Neural progenitor cell (in vitro differentiated cells): ENCODE measurements around the gene TPI1. TPM values are rescaled to one million over a fixed set of nuclear protein-coding genes. Genes with fewer than 3 reads are reported as not detected.
A peak's percentile ranks its signal among the peaks of the same experiment; 100 is the strongest.

Source experiments
- DNase-seq: peaks from one replicate; pipeline ENCODE4 v3.0.0-alpha.2; 2016; ENCODE audit warnings: low spot score
- H2AFZ ChIP-seq: fragments of 200-600 bp; sonication (generic); replicated peaks from 2 replicates; pipeline ENCODE4 v1.6.1; 2016; ENCODE audit warnings: antibody characterized with exemption
- H3F3A ChIP-seq: fragments of 200-600 bp; sonication (generic); 2 replicates; pipeline ENCODE4 v1.6.1; 2016; ENCODE audit warnings: antibody characterized with exemption, low read depth
- H3K27ac ChIP-seq: fragments of 200-600 bp; sonication (generic); 2 replicates; pipeline ENCODE4 v1.5.1; 2016; ENCODE audit warnings: mild to moderate bottlenecking
- H3K27me3 ChIP-seq: fragments of 200-600 bp; sonication (generic); 2 replicates; pipeline ENCODE4 v1.6.1; 2016; ENCODE audit warnings: mild to moderate bottlenecking, moderate library complexity
- H3K36me3 ChIP-seq: fragments of 200-600 bp; sonication (generic); 2 replicates; pipeline ENCODE4 v1.5.1; 2016
- H3K4me1 ChIP-seq: fragments of 200-600 bp; sonication (generic); 2 replicates; pipeline ENCODE4 v1.6.1; 2016; ENCODE audit warnings: mixed run types
- H3K4me2 ChIP-seq: fragments of 200-600 bp; sonication (generic); 2 replicates; pipeline ENCODE4 v1.6.1; 2016
- H3K4me3 ChIP-seq: fragments of 200-600 bp; sonication (generic); 2 replicates; pipeline ENCODE4 v1.5.1; 2016
- H3K79me2 ChIP-seq: fragments of 200-600 bp; sonication (generic); 2 replicates; pipeline ENCODE4 v1.6.1; 2016; ENCODE audit warnings: low read depth
- H3K9ac ChIP-seq: fragments of 200-600 bp; sonication (generic); 2 replicates; pipeline ENCODE4 v1.6.1; 2016
- H3K9me3 ChIP-seq: fragments of 200-600 bp; sonication (generic); 2 replicates; pipeline ENCODE4 v1.5.1; 2016; ENCODE audit warnings: low read depth
- H4K20me1 ChIP-seq: fragments of 200-600 bp; sonication (generic); 2 replicates; pipeline ENCODE4 v1.6.1; 2016; ENCODE audit warnings: low read depth
- H3K27ac Mint-ChIP-seq: 3 replicates; pipeline ENCODE4 v1.8.0; 2021; ENCODE audit warnings: mixed read lengths
- H3K27me3 Mint-ChIP-seq: 2 replicates; pipeline ENCODE4 v1.8.0; 2022; ENCODE audit warnings: low read depth, mild to moderate bottlenecking, inconsistent platforms, moderate library complexity, mixed read lengths; ENCODE audit not compliant: insufficient read depth
- H3K36me3 Mint-ChIP-seq: 3 replicates; pipeline ENCODE4 v1.8.0; 2021; ENCODE audit warnings: mixed read lengths
- H3K4me1 Mint-ChIP-seq: 3 replicates; pipeline ENCODE4 v1.8.0; 2021; ENCODE audit warnings: mixed read lengths
- H3K4me3 Mint-ChIP-seq: 3 replicates; pipeline ENCODE4 v1.8.0; 2021; ENCODE audit warnings: mild to moderate bottlenecking, moderate library complexity, mixed read lengths
- H3K9me3 Mint-ChIP-seq: 3 replicates; pipeline ENCODE4 v1.8.0; 2020; ENCODE audit warnings: mixed read lengths
- CTCF ChIP-seq: fragments of 200-600 bp; sonication (generic); IDR thresholded peaks from 2 replicates; pipeline ENCODE4 v1.5.1; 2017; ENCODE audit warnings: antibody characterized with exemption, mild to moderate bottlenecking
- EZH2 ChIP-seq: fragments of 200-600 bp; sonication (generic); IDR thresholded peaks from 2 replicates; pipeline ENCODE4 v1.6.1; 2017; ENCODE audit warnings: antibody characterized with exemption, mild to moderate bottlenecking, moderate library complexity
- EZH2phosphoT487 ChIP-seq: fragments of 200-600 bp; sonication (generic); IDR thresholded peaks from 2 replicates; pipeline ENCODE4 v1.6.1; 2017; ENCODE audit warnings: antibody characterized with exemption
- total RNA-seq: library from RNA; depleted of rRNA; stranded (reverse); fragments of >200 nt; gene quantifications from 2 replicates; pipeline ENCODE4 v1.2.3, GENCODE V29; 2015; ENCODE audit warnings: low replicate concordance

The TPI1 gene
- total RNA-seq, 1 donor from 2014 or later: 1,038 TPM

- H3K4me2 ChIP-seq: peak overlapping the region; percentile 89
- H3K36me3 ChIP-seq: no peaks in the 10 kb centered on the region
- no peaks in the 10 kb centered on the region for H3K27me3 ChIP-seq
- Mint-ChIP-seq H3K4me3 (peak overlapping the region; percentile 73), H3K36me3 (peaks cover 3% of the 10 kb centered on the region), H3K27me3 (peaks cover 9% of the 10 kb centered on the region), H3K4me1 (peaks cover 60% of the 10 kb centered on the region), H3K27ac (peak overlapping the region; percentile 96), H3K9me3 (no peaks in the 10 kb centered on the region)
- DNase-seq: no peak
- no peak overlapping the region for H3K9ac ChIP-seq
- no peak overlapping the region for H2AFZ ChIP-seq
- no peak overlapping the region for H3K4me3 ChIP-seq
- H3K27ac ChIP-seq: no peak overlapping the region
- peaks cover 53% of the 10 kb centered on the region for H3K4me1 ChIP-seq
- H3K9me3 ChIP-seq: no peaks in the 10 kb centered on the region
- no peaks in the 10 kb centered on the region for H4K20me1 ChIP-seq
- TF ChIP-seq EZH2phosphoT487 (no peak), CTCF (no peak), EZH2 (no peak)
- H3K79me2 ChIP-seq: no peaks in the 10 kb centered on the region
- H3F3A ChIP-seq: peaks cover 54% of the 10 kb centered on the region
Measured at GRCh38 chr12:6818645-6819044, 48.7 kb upstream of the TPI1 start.

- Mint-ChIP-seq H3K27me3 (peaks cover 9% of the 10 kb centered on the region), H3K4me1 (peaks cover 62% of the 10 kb centered on the region), H3K27ac (peak overlapping the region; percentile 99), H3K9me3 (no peaks in the 10 kb centered on the region), H3K36me3 (peaks cover 6% of the 10 kb centered on the region), H3K4me3 (peak overlapping the region; percentile 89)
- Histone ChIP-seq H3K4me2 (peak overlapping the region; percentile 89), H4K20me1 (no peaks in the 10 kb centered on the region), H3K79me2 (no peaks in the 10 kb centered on the region), H3K9ac (no peak overlapping the region), H3K4me1 (peaks cover 53% of the 10 kb centered on the region), H3K27ac (peak overlapping the region; percentile 53), H3F3A (peaks cover 57% of the 10 kb centered on the region), H3K4me3 (no peak overlapping the region), H3K9me3 (no peaks in the 10 kb centered on the region), H2AFZ (no peak overlapping the region), H3K27me3 (no peaks in the 10 kb centered on the region), H3K36me3 (no peaks in the 10 kb centered on the region)
- TF ChIP-seq CTCF (peak; percentile 6), EZH2 (no peak), EZH2phosphoT487 (no peak)
- DNase-seq: no peak
Measured at GRCh38 chr12:6819106-6820030, 48.0 kb upstream of the TPI1 start.

DNA sequence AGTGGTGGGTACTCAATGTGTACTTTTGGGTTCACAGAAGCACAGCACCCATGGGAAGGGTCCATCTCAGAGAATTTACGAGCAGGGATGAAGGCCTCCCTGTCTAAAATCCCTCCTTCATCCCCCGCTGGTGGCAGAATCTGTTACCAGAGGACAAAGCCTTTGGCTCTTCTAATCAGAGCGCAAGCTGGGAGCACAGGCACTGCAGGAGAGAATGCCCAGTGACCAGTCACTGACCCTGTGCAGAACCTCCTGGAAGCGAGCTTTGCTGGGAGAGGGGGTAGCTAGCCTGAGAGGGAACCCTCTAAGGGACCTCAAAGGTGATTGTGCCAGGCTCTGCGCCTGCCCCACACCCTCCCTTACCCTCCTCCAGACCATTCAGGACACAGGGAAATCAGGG is 47.2 kb upstream of the TPI1 start:
- H3K9me3 ChIP-seq: no peaks in the 10 kb centered on the region
- peak overlapping the region; percentile 27 for H3K27ac ChIP-seq
- H3K36me3 Mint-ChIP-seq: peaks cover 11% of the 10 kb centered on the region
- H3K27me3 Mint-ChIP-seq: peaks cover 13% of the 10 kb centered on the region
- peaks cover 68% of the 10 kb centered on the region for H3K4me1 Mint-ChIP-seq
- H3K4me2 ChIP-seq: peak overlapping the region; percentile 89
- no peaks in the 10 kb centered on the region for H3K27me3 ChIP-seq
- H3K4me3 Mint-ChIP-seq: peak overlapping the region; percentile 89
- no peak overlapping the region for H3K9ac ChIP-seq
- H4K20me1 ChIP-seq: no peaks in the 10 kb centered on the region
- H3K79me2 ChIP-seq: no peaks in the 10 kb centered on the region
- H3F3A ChIP-seq: peaks cover 57% of the 10 kb centered on the region
- H3K9me3 Mint-ChIP-seq: no peaks in the 10 kb centered on the region
- peaks cover 54% of the 10 kb centered on the region for H3K4me1 ChIP-seq
- TF ChIP-seq CTCF (no peak), EZH2 (no peak), EZH2phosphoT487 (no peak)
- peak overlapping the region; percentile 99 for H3K27ac Mint-ChIP-seq
- DNase-seq: peak; percentile 66
- H2AFZ ChIP-seq: no peak overlapping the region
- H3K4me3 ChIP-seq: peak overlapping the region; percentile 52
- no peaks in the 10 kb centered on the region for H3K36me3 ChIP-seq
